Measurements from ENCODE around the gene MYO18B.
"Not testable (repeated sequence)": the region's sequence is repeated elsewhere in the genome, so short reads cannot be mapped to it uniquely, and the experiment has no call there.

The MYO18B gene

DNA sequence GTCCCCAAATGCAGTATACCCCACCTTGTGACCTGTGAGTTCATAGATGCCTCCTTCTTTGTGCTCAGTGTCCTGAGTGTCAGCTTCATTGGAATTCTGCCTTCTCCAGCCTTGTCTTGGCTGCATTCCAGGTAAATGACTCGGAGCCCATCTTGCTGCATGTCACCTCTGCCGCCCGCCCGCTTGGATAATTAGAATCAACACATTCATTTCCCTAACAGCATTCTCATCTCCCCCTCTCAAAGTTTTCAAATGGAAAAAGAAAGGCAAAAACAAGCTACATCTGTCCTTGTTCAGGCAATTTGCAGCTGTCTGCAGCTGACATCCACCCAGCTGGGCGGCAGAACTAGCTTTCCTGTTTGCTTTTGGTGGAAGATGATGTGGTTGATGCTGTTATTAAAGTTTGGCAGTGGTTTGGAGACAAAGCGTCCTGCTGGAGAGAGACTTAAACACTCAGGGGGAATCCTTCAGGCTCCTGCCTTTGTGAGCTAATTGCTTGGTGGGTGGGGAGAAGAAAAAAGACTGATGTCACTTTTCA lies 228.5 kb downstream of the MYO18B start:
- Histone ChIP-seq H3K4me1 (ENCODE audit: control insufficient read depth, insufficient read depth, low read length) (peaks cover 30% of the 10 kb centered on the region), H3K27ac (ENCODE audit: low read depth, low read length) (peak overlapping the region; percentile 93), H3K27me3 (ENCODE audit: control insufficient read depth, insufficient read depth, low read length) (no peaks in the 10 kb centered on the region), H3K9ac (ENCODE audit: low read depth, low read length) (peak overlapping the region; percentile 37; the same call in 1 of the 2 replicates), H3K9me3 (ENCODE audit: control insufficient read depth, insufficient read depth, low read length) (no peaks in the 10 kb centered on the region), H3K4me3 (ENCODE audit: low read depth, low read length) (no peak overlapping the region), H3K36me3 (ENCODE audit: control insufficient read depth, insufficient read depth, low read length) (no peaks in the 10 kb centered on the region)

DNA sequence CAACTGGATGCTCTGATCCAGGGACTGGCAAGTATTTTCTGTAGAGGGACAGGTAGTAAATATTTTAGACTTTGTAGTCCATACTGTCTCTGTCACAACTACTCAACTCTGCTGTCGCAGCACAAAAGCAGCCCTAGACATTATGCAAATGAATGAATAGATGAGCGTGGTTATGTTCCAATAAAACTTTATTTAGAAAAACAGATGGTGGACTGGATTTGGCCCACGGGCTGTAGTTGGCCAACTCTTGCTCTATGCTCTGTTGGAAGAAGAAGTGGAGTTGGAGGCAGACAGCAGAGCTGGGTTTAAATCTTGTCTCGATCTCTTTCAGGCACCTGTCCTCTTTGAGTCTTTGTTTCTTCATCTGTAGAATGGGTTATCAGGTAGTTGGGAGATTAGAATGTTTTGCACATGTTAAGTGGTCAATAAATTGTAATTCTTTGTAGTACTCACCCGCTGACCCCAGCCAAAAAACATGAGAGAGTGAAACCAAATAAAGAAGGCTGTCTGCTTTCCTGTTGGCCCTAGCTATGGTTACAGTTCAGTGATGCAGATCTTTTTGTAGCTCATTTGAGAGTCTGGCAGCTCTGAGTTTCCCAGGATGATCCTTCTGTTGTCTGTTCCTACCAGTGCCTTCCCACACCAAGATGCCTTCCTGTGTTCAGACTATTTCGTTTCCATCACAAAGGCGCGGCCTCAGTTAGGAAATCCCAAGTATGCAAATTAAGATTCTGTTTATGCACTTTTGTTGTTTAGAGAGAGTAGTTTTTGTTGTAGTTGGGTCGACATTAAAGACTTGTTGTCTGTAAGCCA lies 229.2 kb downstream of the MYO18B start:
- peak overlapping the region; percentile 93 for H3K27ac ChIP-seq (ENCODE audit: low read depth, low read length)

DNA sequence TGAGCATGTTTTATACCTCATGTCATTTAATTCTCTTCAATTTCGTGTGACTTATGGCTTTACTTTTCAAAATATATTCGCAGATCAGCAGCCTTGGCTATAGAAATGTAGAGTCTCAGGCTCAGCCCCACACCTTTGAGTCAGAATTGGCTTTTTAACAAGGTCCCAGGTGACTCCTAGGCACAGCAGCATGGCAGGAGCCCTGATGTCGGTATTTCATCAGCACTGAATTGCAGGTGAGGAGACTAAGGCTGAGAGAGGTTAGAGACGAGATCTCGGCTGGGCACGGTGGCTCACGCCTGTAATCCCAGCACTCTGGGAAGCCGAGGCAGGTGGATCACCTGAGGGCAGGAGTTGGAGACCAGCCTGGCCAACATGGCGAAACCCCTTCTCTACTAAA lies 230.4 kb downstream of the MYO18B start:
- Histone ChIP-seq H3K9me3 (ENCODE audit: control insufficient read depth, insufficient read depth, low read length) (no peaks in the 10 kb centered on the region), H3K9ac (ENCODE audit: low read depth, low read length) (no peak overlapping the region), H3K27ac (ENCODE audit: low read depth, low read length) (peak overlapping the region; percentile 93), H3K4me3 (ENCODE audit: low read depth, low read length) (no peak overlapping the region), H3K27me3 (ENCODE audit: control insufficient read depth, insufficient read depth, low read length) (no peaks in the 10 kb centered on the region), H3K36me3 (ENCODE audit: control insufficient read depth, insufficient read depth, low read length) (no peaks in the 10 kb centered on the region), H3K4me1 (ENCODE audit: control insufficient read depth, insufficient read depth, low read length) (peaks cover 26% of the 10 kb centered on the region)

More for the DNA sequence above, 229.2 kb downstream of the MYO18B start:
- Histone ChIP-seq H3K4me1 (ENCODE audit: control insufficient read depth, insufficient read depth, low read length) (peaks cover 29% of the 10 kb centered on the region), H3K4me3 (ENCODE audit: low read depth, low read length) (no peak overlapping the region), H3K9ac (ENCODE audit: low read depth, low read length) (0 out of 2 replicates have a peak overlapping the region, but pooled peaks have one; percentile 7), H3K27me3 (ENCODE audit: control insufficient read depth, insufficient read depth, low read length) (no peaks in the 10 kb centered on the region), H3K36me3 (ENCODE audit: control insufficient read depth, insufficient read depth, low read length) (no peaks in the 10 kb centered on the region), H3K9me3 (ENCODE audit: control insufficient read depth, insufficient read depth, low read length) (no peaks in the 10 kb centered on the region)

DNA sequence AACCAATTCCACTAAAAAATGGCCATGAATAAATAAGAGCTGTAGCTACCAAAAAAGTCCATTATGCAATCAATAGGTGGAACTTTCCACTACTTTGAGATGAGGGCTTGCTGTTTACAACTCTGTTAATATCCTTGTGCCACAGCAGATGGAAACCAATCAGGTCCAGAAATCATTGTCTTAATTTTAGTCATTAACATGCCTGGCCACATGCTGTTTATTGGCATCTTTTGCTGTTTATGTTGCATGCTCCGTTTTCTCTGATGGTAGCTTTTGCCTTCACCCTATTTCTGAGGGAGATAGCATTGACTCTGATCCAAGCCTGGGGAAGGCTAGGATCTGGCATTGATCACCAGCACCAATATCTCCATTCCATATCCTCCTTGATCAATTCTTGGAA lies 234.4 kb downstream of the MYO18B start:
- Histone ChIP-seq H3K27ac (ENCODE audit: low read depth, low read length) (no peak overlapping the region), H3K27me3 (ENCODE audit: control insufficient read depth, insufficient read depth, low read length) (no peaks in the 10 kb centered on the region; the same call in 1 of the 2 replicates), H3K9me3 (ENCODE audit: control insufficient read depth, insufficient read depth, low read length) (no peaks in the 10 kb centered on the region), H3K4me3 (ENCODE audit: low read depth, low read length) (no peak overlapping the region), H3K9ac (ENCODE audit: low read depth, low read length) (no peak overlapping the region), H3K36me3 (ENCODE audit: control insufficient read depth, insufficient read depth, low read length) (no peaks in the 10 kb centered on the region), H3K4me1 (ENCODE audit: control insufficient read depth, insufficient read depth, low read length) (peaks cover 8% of the 10 kb centered on the region)

GRCh38 chr22:25979968-25980367 lies 238.0 kb downstream of the MYO18B start:
- H3K4me1 ChIP-seq (ENCODE audit: control insufficient read depth, insufficient read depth, low read length), result no peaks in the 10 kb centered on the region
- H3K9ac ChIP-seq (ENCODE audit: low read depth, low read length), result no peak overlapping the region
- no peak overlapping the region for H3K4me3 ChIP-seq (ENCODE audit: low read depth, low read length)
- no peaks in the 10 kb centered on the region for H3K36me3 ChIP-seq (ENCODE audit: control insufficient read depth, insufficient read depth, low read length)
- H3K9me3 ChIP-seq (ENCODE audit: control insufficient read depth, insufficient read depth, low read length), result no peaks in the 10 kb centered on the region
- no peaks in the 10 kb centered on the region; the same call in 1 of the 2 replicates for H3K27me3 ChIP-seq (ENCODE audit: control insufficient read depth, insufficient read depth, low read length)
- no peak overlapping the region for H3K27ac ChIP-seq (ENCODE audit: low read depth, low read length)

DNA sequence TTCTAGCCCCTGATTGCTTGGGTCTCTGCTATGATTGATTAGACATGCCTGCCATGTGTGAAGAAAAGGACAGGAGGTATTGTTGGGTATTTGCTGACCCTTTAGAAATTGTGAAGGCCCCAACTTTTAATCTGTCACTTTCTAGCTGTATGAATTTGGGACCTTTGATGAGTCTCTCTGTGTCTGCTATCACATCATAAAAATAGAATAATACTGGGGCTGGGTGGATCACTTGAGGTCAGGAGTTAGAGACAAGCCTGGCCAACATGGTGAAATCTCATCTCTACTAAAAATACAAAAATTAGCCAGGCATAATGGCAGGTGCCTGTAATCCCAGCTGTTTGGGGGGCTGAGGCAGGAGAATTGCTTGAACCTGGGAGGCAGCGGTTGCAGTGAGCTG lies 242.9 kb downstream of the MYO18B start:
- not testable (repeated sequence) for H3K4me1 ChIP-seq (ENCODE audit: control insufficient read depth, insufficient read depth, low read length); H3K4me3 ChIP-seq (ENCODE audit: low read depth, low read length); H3K9me3 ChIP-seq (ENCODE audit: control insufficient read depth, insufficient read depth, low read length); H3K36me3 ChIP-seq (ENCODE audit: control insufficient read depth, insufficient read depth, low read length); H3K9ac ChIP-seq (ENCODE audit: low read depth, low read length); H3K27me3 ChIP-seq (ENCODE audit: control insufficient read depth, insufficient read depth, low read length); H3K27ac ChIP-seq (ENCODE audit: low read depth, low read length)

DNA sequence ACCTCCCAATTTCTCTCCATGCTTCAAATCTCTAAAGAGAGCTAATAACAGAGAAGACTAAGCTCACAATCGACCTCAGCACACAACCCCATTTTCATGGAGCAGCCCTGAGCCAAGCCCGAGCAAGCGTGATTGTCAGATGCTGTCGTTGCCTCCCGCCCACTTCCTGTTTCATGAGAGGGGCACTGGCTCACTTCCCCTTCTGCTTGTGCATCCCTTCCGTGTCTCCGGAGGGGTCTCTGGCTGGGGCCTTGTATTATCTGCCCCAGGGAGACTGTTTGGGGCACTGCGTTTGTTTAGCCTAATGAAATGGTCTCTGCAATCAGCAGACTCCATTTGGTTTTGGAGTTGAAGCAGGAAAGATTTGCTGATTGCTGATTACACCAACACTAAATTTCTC lies 246.0 kb downstream of the MYO18B start:
- no peaks in the 10 kb centered on the region for H3K27me3 ChIP-seq (ENCODE audit: control insufficient read depth, insufficient read depth, low read length)
- no peaks in the 10 kb centered on the region for H3K9me3 ChIP-seq (ENCODE audit: control insufficient read depth, insufficient read depth, low read length)
- no peaks in the 10 kb centered on the region for H3K4me1 ChIP-seq (ENCODE audit: control insufficient read depth, insufficient read depth, low read length)
- no peak overlapping the region for H3K27ac ChIP-seq (ENCODE audit: low read depth, low read length)
- no peaks in the 10 kb centered on the region for H3K36me3 ChIP-seq (ENCODE audit: control insufficient read depth, insufficient read depth, low read length)
- no peak overlapping the region for H3K4me3 ChIP-seq (ENCODE audit: low read depth, low read length)
- no peak overlapping the region for H3K9ac ChIP-seq (ENCODE audit: low read depth, low read length)

GRCh38 chr22:25990940-25991339 lies 249.0 kb downstream of the MYO18B start:
- H3K4me3 ChIP-seq (ENCODE audit: low read depth, low read length), result no peak overlapping the region
- H3K36me3 ChIP-seq (ENCODE audit: control insufficient read depth, insufficient read depth, low read length), result no peaks in the 10 kb centered on the region
- no peak overlapping the region for H3K9ac ChIP-seq (ENCODE audit: low read depth, low read length)
- no peaks in the 10 kb centered on the region for H3K4me1 ChIP-seq (ENCODE audit: control insufficient read depth, insufficient read depth, low read length)
- no peaks in the 10 kb centered on the region for H3K9me3 ChIP-seq (ENCODE audit: control insufficient read depth, insufficient read depth, low read length)
- H3K27me3 ChIP-seq (ENCODE audit: control insufficient read depth, insufficient read depth, low read length), result no peaks in the 10 kb centered on the region
- no peak overlapping the region for H3K27ac ChIP-seq (ENCODE audit: low read depth, low read length)

DNA sequence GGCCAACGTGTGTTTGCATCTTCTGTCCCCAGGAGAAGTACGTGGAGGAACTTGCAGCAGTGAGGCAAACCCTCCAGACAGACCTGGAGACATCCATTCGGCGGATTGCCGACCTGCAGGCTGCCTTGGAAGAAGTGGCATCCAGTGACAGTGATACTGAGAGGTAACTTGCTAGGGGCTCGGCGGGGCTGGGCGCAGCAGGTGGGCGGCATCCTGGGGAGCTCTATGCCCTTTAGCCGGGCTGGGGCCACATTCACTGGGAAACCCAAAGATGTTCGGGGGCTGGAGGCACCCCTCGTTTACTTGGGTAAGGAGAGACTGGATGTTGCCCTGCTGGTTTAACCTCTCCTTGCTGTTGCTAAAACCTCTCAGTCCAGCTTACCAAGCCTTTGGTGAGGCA lies 250.3 kb downstream of the MYO18B start:
- no peaks in the 10 kb centered on the region for H3K36me3 ChIP-seq (ENCODE audit: control insufficient read depth, insufficient read depth, low read length)
- no peaks in the 10 kb centered on the region for H3K27me3 ChIP-seq (ENCODE audit: control insufficient read depth, insufficient read depth, low read length)
- H3K9me3 ChIP-seq (ENCODE audit: control insufficient read depth, insufficient read depth, low read length), result no peaks in the 10 kb centered on the region
- H3K4me3 ChIP-seq (ENCODE audit: low read depth, low read length), result no peak overlapping the region
- no peak overlapping the region for H3K27ac ChIP-seq (ENCODE audit: low read depth, low read length)
- H3K9ac ChIP-seq (ENCODE audit: low read depth, low read length), result no peak overlapping the region
- no peaks in the 10 kb centered on the region for H3K4me1 ChIP-seq (ENCODE audit: control insufficient read depth, insufficient read depth, low read length)

GRCh38 chr22:25996669-25997068 lies 254.7 kb downstream of the MYO18B start:
- no peak overlapping the region for H3K4me3 ChIP-seq (ENCODE audit: low read depth, low read length)
- no peaks in the 10 kb centered on the region for H3K4me1 ChIP-seq (ENCODE audit: control insufficient read depth, insufficient read depth, low read length)
- H3K36me3 ChIP-seq (ENCODE audit: control insufficient read depth, insufficient read depth, low read length), result no peaks in the 10 kb centered on the region
- no peak overlapping the region for H3K9ac ChIP-seq (ENCODE audit: low read depth, low read length)
- no peaks in the 10 kb centered on the region for H3K27me3 ChIP-seq (ENCODE audit: control insufficient read depth, insufficient read depth, low read length)
- no peak overlapping the region for H3K27ac ChIP-seq (ENCODE audit: low read depth, low read length)
- H3K9me3 ChIP-seq (ENCODE audit: control insufficient read depth, insufficient read depth, low read length), result no peaks in the 10 kb centered on the region

DNA sequence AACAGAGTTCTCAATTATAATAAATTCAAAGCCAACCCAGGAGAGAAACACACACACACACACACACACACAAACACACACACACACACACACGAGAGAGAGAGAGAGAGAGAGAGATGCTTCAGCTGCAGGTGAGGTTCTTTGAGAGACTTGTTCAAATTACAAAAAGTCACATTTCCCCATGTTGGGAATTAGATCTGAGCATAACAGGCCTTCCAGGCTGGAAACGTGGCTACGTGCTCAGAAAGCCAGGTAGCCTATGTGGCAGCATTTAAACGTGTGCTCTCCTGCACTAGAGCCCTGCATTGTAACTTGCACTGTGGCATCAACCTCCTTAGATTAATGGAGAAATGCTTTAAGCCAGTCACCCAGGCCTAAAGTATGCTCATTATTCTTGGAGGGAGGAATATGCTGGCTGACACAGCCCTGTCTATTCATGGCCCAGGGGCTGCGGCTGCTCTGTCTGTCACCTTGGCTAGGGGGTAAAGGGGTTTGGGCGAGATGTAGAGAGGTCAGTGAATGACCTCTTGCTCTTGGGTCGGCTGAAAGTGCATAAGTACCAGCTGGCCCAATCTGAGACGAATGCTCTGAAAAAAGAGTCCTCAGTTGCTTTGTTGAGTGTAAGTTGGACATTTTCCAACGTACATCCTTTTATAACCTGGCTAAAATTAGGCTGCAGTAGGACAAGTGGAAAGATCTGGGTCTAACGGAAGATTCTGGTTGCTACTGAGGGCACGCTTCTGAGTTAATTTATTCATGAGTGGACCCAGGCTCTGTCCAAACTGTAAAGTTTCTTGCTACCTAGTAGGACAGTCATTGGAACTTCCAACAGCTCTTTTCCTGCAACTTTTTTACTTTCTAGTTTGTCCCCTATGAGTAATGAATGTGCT lies 256.1 kb downstream of the MYO18B start:
- H3K9ac ChIP-seq (ENCODE audit: low read depth, low read length), result no peak overlapping the region
- H3K27me3 ChIP-seq (ENCODE audit: control insufficient read depth, insufficient read depth, low read length), result no peaks in the 10 kb centered on the region
- no peaks in the 10 kb centered on the region for H3K4me1 ChIP-seq (ENCODE audit: control insufficient read depth, insufficient read depth, low read length)
- no peak overlapping the region for H3K27ac ChIP-seq (ENCODE audit: low read depth, low read length)
- no peaks in the 10 kb centered on the region for H3K9me3 ChIP-seq (ENCODE audit: control insufficient read depth, insufficient read depth, low read length)
- no peaks in the 10 kb centered on the region for H3K36me3 ChIP-seq (ENCODE audit: control insufficient read depth, insufficient read depth, low read length)
- no peak overlapping the region for H3K4me3 ChIP-seq (ENCODE audit: low read depth, low read length)

Data from HUES48 (cell line).